ENCODE results near the gene RDX.
"Not testable (repeated sequence)": the region's sequence is repeated elsewhere in the genome, so short reads cannot be mapped to it uniquely, and the experiment has no call there.

RDX gene

DNA sequence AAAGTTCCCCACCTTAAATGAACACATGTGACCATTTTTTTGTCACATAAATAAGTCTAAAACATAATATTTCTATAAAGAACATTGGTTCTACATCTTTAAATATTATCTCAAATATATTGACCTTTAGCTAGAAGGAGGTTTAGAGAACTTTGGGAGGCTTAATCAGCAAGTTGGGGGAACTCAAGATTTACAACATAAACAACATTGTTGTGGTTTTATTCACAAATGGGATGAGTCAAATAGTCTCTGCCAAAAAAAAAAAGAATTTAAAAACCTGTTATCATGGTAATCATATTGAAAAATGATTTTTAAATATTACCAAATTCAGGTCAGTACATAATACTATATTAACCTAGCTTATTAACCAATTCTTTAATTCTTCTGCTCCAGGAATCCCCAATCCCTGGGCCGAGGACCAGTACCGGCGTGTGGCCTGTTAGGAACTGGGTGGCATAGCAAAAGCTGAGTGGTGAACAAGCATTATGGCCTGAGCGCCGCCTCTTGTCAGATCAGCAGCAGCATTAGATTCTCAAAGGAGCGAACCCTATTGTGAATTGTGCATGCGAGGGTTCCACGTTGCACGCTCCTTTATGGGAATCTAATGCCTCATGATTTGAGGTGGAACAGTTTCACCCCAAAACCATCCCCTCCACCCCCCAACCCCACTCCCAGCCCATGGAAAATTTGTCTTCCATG, 98.2 kb downstream of the RDX start:
- DNase-seq = no peak

DNA sequence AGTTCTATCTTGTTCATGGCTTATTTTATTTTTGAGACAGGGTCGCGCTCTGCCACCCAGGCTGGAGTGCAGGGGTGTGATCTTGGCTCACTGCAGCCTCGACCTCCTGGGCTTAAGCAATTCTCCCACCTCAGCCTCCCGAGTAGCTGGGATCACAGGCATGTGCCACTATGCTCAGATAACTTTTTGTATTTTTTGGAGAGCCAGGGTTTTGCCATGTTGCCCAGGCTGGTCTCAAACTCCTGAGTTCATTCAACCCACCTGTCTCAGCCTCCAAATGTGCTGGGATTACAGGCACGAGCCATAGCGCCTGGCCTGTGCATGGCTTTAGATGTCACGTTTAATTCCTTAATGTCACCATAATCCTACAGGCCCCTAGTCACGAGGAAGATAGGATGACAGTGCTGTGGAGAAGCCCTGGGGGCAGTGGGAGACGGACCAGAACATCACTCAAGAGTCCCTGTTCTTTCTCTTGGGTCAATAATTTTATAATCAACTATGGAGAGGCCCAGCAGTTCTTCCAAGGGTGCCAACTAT, 99.5 kb downstream of the RDX start:
- no peak for DNase-seq

DNA sequence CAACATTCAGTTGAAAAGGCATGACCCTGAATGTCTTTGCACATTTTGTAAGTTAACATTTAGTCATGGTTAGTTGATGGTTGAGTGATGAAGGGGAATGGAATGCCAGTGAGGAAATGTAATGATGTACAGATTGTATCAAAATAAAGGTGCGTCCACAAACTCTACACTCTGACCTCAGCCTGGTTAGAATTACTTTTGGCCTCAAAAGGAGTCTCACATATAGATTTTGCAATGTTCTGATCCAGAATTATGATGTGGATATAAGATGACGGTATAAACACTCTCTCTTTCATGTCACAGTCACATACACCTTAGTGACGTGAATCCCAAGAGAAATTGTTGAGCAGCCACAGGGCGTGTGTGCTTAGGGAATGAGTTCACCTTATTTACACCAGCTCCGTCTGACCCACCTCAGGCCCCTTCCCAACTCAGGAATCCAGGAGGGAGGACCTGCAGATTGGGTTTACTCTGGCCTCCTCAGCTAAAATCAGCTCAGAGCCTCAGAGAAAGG, 100.1 kb downstream of the RDX start:
- no peak for DNase-seq

DNA sequence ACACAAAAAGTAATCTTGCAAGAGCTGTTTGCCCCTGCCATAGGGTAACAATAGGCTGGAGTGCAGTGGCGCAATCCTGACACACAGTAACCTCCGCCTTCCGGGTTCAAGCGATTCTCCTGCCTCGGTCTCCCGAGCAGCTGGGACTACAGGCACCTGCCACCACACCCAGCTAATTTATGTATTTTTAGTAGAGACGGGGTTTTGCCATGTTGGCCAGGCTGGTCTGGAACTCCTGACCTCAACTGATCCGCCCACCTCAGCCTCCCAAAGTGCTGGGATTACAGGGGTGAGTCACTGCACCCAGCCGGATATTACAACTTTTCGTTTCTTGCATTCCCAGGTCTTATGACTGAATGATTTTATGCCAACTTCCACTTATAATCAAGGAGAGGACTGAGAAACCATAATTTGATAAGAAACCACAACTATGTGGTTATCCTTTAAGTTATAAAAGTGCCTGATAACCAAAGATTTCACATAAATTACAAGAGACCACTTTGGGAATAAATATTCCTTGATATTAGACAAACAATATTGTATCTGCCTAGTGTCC, 102.1 kb downstream of the RDX start:
- DNase-seq = not testable (repeated sequence)

DNA sequence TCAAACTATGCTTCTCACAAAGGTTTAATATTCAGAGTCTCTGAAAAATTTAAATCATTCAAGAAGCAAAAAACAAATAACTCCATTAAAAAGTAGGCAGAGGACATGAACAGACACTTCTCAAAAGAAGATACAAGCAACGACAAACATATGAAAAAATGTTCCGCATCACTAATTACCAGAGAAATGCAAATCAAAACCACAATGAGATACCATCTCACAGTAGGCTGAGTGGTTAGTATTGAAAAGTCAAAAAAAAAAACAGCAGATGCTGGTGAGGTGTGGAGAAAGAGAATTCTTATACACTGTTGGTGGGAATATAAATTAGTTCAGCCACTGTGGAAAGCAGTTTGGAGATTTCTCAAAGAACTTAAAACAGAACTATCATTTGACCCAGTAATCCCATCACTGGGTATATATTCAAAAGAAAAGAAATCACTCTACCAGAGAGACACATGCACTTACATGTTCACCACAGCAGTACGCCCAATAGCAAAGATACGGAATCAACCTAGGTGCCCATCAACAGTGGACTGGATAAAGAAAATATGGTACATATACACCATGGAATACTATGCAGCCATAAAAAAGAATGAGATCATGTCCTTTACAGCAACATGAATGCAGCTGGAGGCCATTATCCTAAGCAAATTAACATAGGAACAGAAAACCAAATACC, 103.7 kb downstream of the RDX start:
- not testable (repeated sequence) for DNase-seq

DNA sequence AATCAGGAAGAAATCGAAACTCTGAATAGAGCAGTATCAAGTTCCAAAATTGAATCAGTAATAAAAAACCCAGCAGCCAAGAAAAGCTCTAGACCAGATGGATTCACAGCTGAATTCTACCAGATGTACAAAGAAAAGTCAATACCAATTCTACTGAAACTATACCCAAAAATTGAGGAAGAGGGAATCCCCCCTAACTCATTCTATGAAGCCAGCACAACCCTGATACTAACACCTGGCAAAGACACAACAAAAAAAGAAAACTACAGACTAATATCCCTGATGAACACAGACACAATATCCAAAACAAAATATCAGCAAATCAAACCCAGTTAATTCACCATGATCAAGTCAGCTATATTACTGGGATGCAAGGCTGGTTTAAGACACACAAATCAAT, 105.5 kb downstream of the RDX start:
- DNase-seq = no peak

DNA sequence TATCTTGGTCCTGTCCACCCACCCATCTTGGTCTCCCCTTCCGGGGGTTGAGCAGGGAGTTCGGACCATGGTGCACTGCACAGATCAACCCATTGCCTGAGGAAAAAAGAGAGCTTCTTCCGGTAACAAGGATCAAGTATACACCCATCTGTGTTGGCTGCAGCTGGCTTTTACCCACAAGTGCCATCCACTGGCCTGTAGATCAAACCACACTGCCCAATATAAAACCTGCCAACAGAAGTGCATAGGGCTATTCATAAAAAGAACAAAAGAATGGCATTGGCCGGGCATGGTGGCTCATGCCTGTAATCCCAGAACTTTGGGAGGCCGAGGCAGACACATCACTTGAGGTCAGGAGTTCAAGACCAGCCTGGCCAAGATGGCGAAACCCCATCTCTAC, 108.7 kb downstream of the RDX start:
- DNase-seq = no peak

DNA sequence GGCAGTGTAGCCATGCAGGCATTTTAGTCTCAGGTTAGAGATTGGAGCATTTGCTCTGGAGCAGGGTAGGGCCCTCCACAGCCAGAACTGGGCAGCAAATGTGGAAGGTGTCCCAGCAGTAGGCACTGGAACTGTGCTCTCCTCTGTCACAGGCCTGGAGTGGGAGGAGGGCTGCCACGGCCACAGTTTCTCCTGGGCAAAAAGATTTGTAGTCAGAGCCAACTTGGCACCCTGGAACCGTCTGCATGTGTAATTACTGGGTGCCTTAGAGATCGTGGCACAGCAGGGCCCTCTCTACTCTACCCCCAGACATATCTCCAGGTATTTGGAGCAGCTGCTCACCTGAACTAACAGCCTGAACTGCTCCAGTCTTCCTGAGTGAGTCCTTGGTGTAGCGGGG, 109.5 kb downstream of the RDX start:
- DNase-seq = no peak

DNA sequence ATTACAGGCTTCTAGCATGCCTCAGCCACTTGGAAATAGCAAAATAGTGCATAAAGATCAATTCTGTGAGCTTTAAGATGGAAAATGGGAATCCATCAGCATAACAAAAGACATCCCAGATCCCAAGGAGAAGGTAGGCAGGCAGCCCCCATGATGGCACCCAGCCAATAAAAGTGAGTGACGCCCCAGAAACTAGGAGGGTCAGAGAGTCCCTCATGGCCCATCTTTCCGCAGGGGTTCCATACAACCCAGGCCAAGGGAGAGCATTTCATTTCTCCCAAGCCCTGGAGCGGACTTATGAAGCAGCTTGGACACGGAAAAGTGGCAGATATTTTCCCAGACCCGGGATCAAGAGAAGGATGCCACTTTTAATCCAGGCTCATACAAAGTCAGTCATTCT, 110.0 kb downstream of the RDX start:
- DNase-seq = no peak

DNA sequence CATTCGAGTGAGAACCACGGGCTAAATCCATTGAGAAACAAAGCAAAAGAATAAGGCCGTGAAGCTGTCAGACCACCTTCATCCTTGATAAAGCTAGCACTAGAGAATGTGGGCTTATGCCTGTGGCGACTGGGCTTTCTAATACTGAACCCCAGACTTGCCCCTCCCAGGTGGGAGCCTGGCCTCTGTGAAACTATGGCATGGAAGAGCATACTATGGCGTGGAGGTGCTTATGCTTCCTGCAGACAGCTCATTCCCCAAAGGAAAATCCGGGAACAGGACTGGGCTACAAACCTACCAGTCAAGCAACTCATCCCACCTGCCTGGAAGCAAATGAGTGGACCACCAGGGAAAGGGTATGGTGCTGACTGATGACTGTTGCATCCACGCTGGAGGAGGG, 110.8 kb downstream of the RDX start:
- DNase-seq = no peak

DNA sequence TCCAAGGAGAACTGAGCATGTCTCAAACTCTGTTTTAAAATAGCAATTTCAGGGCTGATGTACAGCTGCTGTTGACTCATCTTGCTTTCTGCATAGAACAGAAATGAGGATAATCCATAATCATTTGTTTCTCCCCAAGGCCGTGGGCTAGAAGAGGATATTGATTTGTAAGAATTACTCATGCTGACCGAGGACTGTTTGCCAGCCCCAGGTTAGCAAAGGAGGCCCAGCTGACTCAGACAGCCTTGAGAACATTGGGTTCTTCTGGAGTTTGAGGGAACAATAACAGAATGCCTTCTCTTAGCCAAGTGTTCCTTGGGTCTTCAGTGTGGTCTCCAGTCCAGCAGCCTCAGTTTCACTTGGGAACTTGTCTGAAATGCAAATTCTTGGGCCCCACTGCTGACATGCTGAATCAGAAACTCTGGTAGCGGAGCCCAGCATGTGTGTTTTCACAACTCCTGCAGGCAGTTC, 111.3 kb downstream of the RDX start:
- DNase-seq = no peak

DNA sequence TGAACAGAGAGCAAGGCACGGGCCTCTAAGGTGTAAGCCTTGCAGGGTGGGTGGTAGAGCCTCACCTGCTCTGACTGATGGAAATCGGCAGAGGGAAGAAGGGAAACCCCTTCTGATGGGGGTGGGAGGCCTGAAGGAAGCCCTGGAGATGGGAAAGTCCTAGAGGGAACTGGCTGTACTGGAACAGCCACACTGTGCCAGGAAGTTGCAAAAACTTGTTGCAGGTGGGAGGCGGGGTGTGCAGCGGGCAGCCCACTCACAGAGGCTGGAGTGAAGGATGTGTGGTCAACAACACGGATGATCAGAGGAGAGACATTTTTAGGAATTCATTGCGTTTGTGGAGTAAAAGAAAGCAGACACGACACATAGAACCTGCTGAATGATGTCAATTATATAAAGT, 112.0 kb downstream of the RDX start:
- DNase-seq = no peak

DNA sequence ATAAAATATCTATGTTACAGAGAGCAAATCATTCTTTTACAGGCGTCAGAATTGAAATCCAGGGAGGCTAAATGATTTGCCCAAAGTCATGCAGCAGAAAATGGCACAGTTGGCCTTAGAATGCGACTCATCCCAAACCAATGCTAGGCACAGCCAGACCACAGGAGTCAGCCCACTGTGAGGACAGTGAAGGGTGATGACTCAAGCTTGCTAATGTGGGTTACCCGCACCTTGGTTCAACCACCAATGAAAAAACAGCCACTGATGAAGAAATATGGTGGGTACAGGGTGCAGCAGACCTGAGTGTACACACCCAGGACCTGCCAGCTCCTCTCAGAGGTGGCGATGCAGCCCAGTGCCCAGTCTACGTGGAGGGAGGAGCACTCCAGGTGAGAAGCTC, 113.5 kb downstream of the RDX start:
- no peak for DNase-seq

DNA sequence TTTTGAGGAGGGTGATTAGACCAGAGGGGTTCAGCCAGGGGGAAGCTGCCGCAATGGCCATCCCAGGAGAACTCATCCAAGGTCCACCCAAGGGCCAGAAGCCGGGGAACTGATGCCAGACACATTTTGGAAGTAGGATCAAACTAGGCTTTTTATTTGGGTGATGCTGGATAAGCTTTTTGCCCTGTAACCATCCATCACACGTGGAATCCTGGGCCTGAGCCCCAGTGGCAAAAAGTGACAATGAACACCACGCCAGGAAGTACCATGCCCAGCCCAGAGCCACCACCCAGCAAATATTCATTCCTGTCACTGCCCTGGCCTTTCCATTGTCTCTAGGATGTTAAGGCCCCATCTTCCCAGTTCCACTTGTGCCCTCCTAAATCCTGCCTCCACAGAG, 117.3 kb downstream of the RDX start:
- DNase-seq = no peak

DNA sequence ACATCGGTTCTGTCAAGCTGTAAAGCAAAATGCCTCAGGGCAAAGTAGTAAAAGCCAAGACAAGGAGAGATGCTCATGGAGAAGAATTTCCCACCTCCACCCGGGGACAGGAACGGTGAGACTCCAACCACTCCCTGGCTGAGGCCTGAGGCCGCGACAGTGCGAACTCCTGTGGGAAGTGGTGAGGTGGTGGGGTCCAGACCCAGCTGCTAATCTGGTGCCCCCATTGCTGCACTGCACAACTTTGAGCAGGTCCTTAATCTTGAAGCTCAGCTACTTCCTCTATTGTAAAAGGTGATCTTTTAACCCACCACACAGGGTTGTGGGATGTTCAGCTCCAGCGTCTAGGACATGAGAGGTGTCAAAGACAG, 119.3 kb downstream of the RDX start:
- no peak for DNase-seq

DNA sequence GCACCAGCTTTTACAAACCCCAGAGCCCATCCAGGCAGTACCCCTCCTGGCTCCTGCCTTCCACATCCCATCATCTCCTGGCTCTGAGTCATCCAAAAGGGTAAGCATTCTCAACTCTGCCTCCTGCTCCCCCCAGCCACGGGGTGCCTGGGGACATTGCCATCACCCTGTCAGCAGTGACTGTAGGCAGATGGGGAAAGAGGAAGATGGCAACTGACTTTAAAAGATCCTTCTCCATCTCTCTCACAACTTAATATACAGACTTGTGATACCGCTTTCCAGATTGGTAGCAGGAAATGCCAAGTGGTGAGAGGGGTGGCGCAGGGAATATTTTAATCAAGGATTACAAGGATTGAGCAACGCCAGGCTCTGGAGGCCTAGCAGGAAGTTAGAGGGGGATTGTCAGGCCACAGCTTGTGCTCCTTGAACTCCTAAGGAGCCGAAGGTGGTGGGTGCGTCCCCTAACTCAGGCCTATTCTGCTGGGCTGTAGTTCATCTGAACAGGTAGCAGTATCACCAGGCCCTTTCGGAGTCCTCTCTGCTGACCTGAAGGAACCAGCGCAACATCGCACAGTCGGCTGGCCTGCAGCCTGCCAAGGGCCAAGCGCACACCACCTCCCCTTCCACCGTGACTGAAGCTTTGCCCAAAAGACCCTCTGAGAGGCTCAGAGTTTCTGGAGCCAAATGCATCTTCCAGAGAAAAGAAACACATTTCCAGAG, 119.9 kb downstream of the RDX start:
- DNase-seq = no peak

DNA sequence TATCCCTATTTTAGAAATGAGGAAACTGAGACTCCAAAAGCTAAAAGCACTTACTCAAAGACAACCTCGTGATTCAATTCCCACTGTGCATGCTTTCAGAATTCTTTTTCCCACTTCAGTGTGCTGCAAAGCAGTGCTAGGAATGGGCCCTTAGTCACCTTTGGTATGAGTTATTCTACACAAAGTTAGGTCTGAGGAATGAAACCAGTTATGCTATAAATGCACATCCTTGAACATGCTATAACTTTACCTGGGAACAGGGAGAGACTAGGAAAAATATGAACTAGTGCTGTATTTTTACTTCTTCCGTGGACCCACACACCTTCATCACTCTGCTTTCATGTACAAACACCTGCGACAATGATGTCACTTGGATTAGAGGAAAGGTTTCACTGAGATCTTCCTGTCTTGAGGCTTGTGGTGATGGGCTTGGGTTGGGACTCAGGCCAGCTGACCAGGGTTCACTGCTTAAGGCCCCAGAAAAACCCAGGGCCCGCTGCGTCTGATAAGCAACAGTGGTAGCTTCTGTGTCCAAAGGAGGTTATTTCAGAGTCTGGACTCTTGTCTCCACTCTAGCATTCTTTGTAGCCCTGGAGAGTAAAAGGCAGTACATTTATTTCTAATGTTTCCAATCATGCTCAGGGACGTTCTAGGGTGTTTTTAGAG, 121.6 kb downstream of the RDX start:
- no peak for DNase-seq

DNA sequence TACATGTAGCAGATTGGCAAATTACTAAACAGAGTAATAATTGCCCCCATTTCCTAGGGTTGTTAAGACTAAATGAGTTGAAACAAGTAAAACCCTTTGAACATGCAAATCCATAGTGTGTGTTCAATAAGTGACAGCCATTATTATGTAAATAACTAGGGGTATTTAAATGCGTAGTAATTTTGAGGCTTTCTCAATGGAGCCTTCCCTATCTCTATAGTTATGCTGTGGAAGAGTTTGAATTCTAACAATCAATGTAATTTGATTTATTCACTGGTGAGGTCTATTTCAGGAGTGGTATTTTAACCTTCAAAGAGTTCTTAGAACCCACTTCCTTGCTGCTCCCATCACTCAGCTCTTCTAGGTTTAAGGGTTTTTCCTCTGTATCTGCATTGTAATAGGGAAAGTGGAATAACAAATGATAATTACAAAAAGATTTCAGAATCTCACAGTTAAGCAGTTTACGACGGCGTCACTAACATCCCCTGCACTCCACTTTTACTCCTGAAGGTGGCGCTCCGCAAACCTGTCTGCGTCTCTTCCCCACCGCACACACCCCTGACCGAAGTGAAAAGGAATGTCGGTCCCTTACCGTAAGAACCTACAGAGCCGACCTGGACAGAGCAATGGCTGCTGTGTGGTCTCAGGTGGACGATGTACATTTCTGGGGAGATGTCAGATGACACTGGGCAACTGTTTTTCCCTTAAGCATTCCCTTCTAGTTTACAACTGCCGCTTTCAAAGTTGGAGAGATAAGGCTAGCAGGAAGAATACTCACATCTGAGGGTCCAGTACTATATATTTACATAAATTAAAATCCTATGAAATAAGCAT, 122.4 kb downstream of the RDX start:
- peak; percentile 69 to 80 for DNase-seq

DNA sequence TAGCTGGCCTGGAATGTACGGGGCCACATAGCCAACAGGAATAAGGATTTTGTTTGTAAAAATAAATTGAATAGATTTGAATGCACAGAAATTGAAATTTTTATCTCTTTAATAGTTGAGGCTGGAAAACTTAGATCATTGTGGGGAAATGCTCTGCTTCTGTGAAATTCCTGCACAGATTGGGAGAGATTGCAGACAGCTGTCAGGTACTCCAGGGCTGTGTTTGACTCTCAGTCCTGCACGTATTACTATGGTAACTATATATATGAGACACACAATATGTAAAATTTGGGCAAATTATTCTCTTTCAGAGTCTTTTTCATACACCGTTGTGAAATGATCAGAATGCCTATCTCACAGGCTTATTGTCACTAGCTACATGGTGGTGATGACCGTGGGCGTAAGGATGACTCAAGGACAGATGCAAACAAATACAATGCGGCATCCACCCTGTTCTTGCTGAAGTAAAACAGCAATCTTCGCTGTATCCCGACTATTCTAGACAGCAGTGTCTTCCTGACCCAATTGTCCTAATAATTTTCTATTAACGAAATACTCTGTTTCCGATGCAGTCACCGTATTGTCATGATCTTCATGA, 123.8 kb downstream of the RDX start:
- DNase-seq = no peak

DNA sequence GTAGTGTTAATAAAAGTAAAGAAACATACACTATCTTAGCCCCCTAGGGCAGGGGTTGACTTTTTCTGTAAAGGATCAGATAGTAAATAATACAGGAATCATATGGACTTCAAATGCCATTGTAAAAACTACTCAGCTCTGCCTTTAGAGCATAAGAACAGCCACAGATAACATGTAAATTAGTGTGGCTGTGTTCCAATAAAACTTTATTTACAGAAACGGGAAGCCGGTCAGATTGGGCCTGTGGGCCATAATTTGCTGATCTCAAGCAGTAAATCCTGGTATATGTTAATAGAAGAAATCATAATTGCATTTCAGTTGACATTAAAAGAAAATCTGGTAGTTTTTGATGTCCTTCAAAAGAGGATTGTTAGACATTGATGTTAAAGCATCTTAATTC, 126.7 kb downstream of the RDX start:
- no peak for DNase-seq

DNA sequence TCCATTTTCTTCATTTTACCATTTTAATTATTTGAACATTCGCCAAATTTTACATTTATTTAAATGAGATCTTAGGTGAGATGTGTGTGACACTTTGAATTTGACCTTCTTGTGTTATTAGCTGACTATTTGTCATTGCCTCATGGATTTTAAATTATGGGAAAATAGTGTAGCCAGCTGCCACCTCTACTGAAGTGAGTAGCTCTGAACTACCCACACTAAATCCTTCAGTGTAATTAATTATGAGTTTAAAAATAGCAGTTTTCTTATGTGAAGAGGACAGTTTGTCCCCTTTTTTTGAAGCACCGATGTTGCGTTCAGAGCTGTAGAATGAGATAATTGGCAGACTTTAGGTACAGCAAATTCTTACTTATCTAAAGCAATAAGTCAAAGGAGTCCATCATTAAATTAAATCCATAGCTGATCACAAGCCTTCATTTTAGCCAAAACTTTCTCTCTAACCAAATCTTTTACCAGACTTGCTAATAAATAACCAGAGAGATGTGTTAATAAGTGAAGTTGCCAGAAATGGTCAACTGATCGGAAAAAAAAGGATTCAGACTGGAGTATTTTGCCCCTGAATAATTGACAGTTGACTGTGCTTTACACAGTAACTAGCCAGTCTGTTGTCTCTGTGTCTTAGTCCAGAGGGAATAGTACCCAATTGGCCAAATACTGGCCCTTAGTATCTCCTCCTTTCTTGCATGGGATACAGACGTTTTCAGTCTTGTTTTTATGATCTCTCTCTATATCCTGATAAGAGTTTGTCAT, 128.2 kb downstream of the RDX start:
- no peak for DNase-seq

Data from stimulated activated CD4-positive, alpha-beta T cell treated with anti-CD3 and anti-CD28 coated beads, Interleukin-2, amount 100 ng/mL, for 24 hours (primary cell).